ENCODE results near the gene ACVR1B. TPM values are rescaled to one million over a fixed set of nuclear protein-coding genes. Genes with fewer than 3 reads are reported as not detected.
A peak's percentile ranks its signal among the peaks of the same experiment; 100 is the strongest.

The ACVR1B gene
- polyA plus RNA-seq, 12 donors = 13.1 to 20.9 (median 16.2) TPM; not detected in 1

DNA sequence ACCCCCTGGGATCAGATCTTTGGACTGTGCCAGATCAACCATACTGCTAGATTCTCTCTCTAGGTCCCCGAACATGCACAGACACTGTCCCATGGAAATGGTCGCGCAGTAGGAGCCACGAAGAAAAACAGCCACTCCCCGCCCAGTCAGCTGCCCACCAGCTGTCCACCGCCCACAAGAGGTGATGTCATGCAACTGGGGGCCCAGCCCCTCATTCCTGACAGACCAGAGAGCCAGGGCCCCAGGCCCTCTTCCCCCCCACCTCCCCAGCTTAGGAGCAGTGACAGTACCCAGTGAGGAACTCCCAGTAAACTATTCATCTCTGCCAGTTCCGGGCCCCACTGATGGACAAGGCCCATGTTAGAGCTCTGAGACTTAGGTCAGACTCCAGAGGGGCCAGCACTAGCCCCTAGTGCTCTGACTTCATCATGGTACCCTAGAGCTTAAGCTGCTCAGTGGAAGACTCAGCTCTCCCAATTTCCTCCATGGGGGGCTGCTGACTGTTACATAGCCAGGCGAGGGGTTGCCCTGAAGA is 51.6 kb downstream of the ACVR1B start:
- DNase-seq = no peak

GRCh38 chr12:52003591-52003990 is 52.1 kb downstream of the ACVR1B start:
- no peak for DNase-seq

- no peak for DNase-seq
These were observed 52.6 kb downstream of the ACVR1B start for GRCh38 chr12:52004042-52004648.

GRCh38 chr12:52005218-52005902 is 53.9 kb downstream of the ACVR1B start:
- DNase-seq = no peak

- no peak for DNase-seq
These were observed 54.6 kb downstream of the ACVR1B start for GRCh38 chr12:52005903-52006703.

GRCh38 chr12:52006726-52007157 is 55.2 kb downstream of the ACVR1B start, which contains the start of gene TAMALIN:
TSS of gene TAMALIN (plus strand) at chr12:52006946. CDS start at chr12:52007020, 74 bp downstream.
- DNase-seq = peak; percentile 82

GRCh38 chr12:52007158-52007921 is 55.8 kb downstream of the ACVR1B start:
- DNase-seq = no peak

GRCh38 chr12:52007982-52008510 is 56.5 kb downstream of the ACVR1B start:
- DNase-seq = no peak

- DNase-seq = no peak
These were observed 57.7 kb downstream of the ACVR1B start for GRCh38 chr12:52009081-52009751.

GRCh38 chr12:52010152-52010622 is 58.7 kb downstream of the ACVR1B start:
- DNase-seq = peak; percentile 93

DNA sequence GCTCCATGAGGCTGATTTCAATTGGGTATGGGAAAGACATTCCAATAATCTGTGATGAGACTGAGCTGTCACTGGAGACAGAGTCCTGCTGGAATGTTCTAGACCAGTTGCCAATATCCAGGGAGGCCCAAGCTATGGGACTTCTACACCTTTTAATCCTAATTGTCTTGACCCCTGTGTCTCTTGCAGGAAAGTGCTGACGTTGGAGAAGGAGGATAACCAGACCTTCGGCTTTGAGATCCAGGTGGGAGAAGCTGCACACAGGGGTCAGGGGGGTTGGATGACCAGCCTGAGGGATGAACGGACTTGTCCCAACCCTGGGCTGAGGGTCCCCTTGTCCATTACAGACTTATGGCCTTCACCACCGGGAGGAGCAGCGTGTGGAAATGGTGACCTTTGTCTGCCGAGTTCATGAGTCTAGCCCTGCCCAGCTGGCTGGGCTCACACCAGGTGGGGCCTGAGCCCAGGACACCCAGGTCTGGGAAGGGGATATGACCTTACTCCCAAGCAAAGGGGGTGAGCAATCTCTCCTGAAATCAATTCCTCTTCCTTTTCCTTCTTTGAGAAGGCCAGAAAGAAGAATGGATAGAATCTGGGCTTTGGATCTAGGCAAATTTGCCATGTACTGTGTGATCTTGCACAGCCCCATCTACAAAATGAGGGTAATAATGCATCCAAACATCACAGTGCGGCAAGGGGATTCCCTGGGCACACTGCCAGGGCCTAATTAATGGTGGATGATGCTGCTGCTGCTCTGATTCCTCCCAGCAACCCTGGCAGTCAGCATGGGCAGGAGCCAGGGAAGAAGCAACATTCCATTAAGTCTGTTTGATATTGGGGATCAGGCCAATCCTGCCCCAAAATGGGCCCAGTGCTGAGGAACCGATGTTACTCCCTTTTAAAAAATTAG is 59.4 kb downstream of the ACVR1B start:
- DNase-seq = no peak

GRCh38 chr12:52011602-52012214 is 60.2 kb downstream of the ACVR1B start:
- DNase-seq = no peak

GRCh38 chr12:52013626-52014310 is 62.3 kb downstream of the ACVR1B start:
- DNase-seq = no peak

- no peak for DNase-seq
These were observed 63.4 kb downstream of the ACVR1B start for GRCh38 chr12:52014567-52015530.

DNA sequence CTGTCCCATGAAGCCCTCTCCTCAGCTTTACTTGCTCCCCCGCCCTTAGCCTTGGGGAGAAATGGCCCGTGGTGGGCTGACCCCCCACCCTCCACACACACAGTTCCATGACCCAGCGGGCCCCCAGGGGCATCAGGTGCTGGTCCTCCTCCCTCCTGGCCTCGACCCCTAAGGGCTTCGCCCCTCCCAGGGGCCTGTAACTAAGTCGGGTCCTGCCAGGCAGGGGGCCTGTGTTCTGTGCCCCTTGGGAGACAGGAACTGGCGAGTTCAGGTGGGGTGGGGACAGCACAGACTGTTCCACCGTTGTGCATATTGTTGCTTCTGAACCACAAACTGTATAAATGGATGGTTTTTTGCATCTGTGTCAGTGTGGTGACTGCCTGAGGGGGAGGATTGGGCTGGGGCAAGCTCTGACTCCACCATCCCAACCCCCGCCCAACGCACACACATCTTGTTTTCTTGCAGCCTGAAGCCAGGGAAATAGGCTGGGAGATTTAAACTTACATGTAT is 64.1 kb downstream of the ACVR1B start:
- no peak for DNase-seq

GRCh38 chr12:52018433-52019112 is 67.1 kb downstream of the ACVR1B start:
- no peak for DNase-seq
